A549 (cell line): ENCODE results near the gene GLT6D1. TPM values are rescaled to one million over a fixed set of nuclear protein-coding genes. Genes with fewer than 3 reads are reported as not detected.

Source experiments
- ATAC-seq, 2 experiments: fragments of 200-7000 bp in 1 of 2; fragments of >200 bp in 1 of 2; cut with Nextera tagmentation in 1 of 2; cut with Tn5 transposase in 1 of 2; 3 replicates each; pipeline versions ENCODE4 v1.8.0 to v1.9.1; 2018 to 2020; ENCODE audit warnings: mild to moderate bottlenecking in 1 of 2, moderate library complexity in 1 of 2
- CTCF ChIA-PET: fragments of 300-600 bp; sonication (Branson Sonifier 250); formaldehyde crosslinking; extraction: SDS; loops from one replicate; lab custom pipeline; 2021; ENCODE audit warnings: antibody characterized with exemption, inconsistent platforms; lab: Yijun Ruan, JAX
- POLR2A ChIA-PET: fragments of 350-600 bp; formaldehyde crosslinking; extraction: SDS; loops from one replicate; lab custom pipeline; 2021; ENCODE audit warnings: antibody characterized with exemption, inconsistent platforms; lab: Yijun Ruan, JAX
- DNase-seq, 2 experiments: peaks; one replicate each; pipeline versions ENCODE4 v3.0.0 to v3.0.0-alpha.2; 2011 to 2016; ENCODE audit warnings: low read depth in 1 of 2, low spot score in 1 of 2
- FAIRE-seq: peaks from 2 replicates; lab custom pipeline; 2011; peaks lifted over from hg19 to GRCh38; lab: Jason Lieb, UNC
- H3K27ac ChIP-seq, 2 experiments: fragments of >200 bp; sonication (Bioruptor Twin); formaldehyde crosslinking; 3 replicates each; pipeline ENCODE4 v1.5.1; 2016 to 2017
- H3K4me1 ChIP-seq: fragments of >200 bp; sonication (Bioruptor Twin); formaldehyde crosslinking; 3 replicates; pipeline ENCODE4 v1.6.1; 2016
- H3K4me2 ChIP-seq: fragments of >200 bp; sonication (Bioruptor Twin); formaldehyde crosslinking; 3 replicates; pipeline ENCODE4 v1.6.1; 2016
- H3K4me3 ChIP-seq: fragments of >200 bp; sonication (Bioruptor Twin); formaldehyde crosslinking; 3 replicates; pipeline ENCODE4 v1.5.1; 2016
- H3K9me3 ChIP-seq: fragments of >200 bp; sonication (Bioruptor Twin); formaldehyde crosslinking; 3 replicates; pipeline ENCODE4 v1.6.1; 2016
- CBX8 ChIP-seq: fragments of 200-600 bp; sonication (generic); IDR thresholded peaks from 2 replicates; pipeline ENCODE4 v1.6.1; 2016
- CTCF ChIP-seq: fragments of >200 bp; sonication (Bioruptor Twin); formaldehyde crosslinking; IDR thresholded peaks from 3 replicates; pipeline ENCODE4 v1.5.1; 2016
- E2F6 ChIP-seq: IDR thresholded peaks from 2 replicates; pipeline ENCODE4 v1.6.1; 2012; ENCODE audit warnings: low read depth, borderline replicate concordance
- EP300 ChIP-seq, 2 experiments: fragments of >200 bp; sonication (Bioruptor Twin); formaldehyde crosslinking; IDR thresholded peaks; 2 replicates in 1 of 2; 3 replicates in 1 of 2; pipeline ENCODE4 v1.6.1; 2016 to 2017
- FOSL2 ChIP-seq, 2 experiments: fragments of 450-650 bp in 1 of 2; fragments of >200 bp in 1 of 2; sonication (Bioruptor Twin) in 1 of 2; formaldehyde crosslinking; IDR thresholded peaks; 2 replicates each; pipeline versions ENCODE4 v1.5.0 to v1.6.1; 2016 to 2020; ENCODE audit warnings: mild to moderate bottlenecking in 1 of 2, moderate library complexity in 1 of 2
- FOXS1 ChIP-seq: fragments of 250-450 bp; sonication (Bioruptor Pico); IDR thresholded peaks from 2 replicates; pipeline ENCODE4 v1.5.0; 2020; ENCODE audit warnings: mild to moderate bottlenecking, moderate library complexity
- GATA3 ChIP-seq: IDR thresholded peaks from 2 replicates; pipeline ENCODE4 v1.6.1; 2012; ENCODE audit warnings: borderline replicate concordance
- HOXB13 ChIP-seq: fragments of 250-450 bp; sonication (Bioruptor Pico); IDR thresholded peaks from 2 replicates; pipeline ENCODE4 v1.5.0; 2020; ENCODE audit warnings: low read depth, mild to moderate bottlenecking, moderate library complexity
- KDM5A ChIP-seq: fragments of 200-600 bp; sonication (generic); IDR thresholded peaks from 2 replicates; pipeline ENCODE4 v1.6.1; 2016; ENCODE audit warnings: antibody characterized with exemption, mild to moderate bottlenecking
- MAFK ChIP-seq: fragments of 450-650 bp; IDR thresholded peaks from 2 replicates; pipeline ENCODE4 v1.6.1; 2014; ENCODE audit not compliant: partially characterized antibody
- MAX ChIP-seq: IDR thresholded peaks from 2 replicates; pipeline ENCODE4 v1.6.1; 2012
- MAZ ChIP-seq: fragments of 150-350 bp; IDR thresholded peaks from 2 replicates; pipeline ENCODE4 v1.6.1; 2014; ENCODE audit warnings: antibody characterized with exemption, low read depth, low read length, borderline replicate concordance
- MYC ChIP-seq: IDR thresholded peaks from 2 replicates; pipeline ENCODE4 v1.6.1; 2012; ENCODE audit warnings: mild to moderate bottlenecking, inconsistent platforms, low read length, improper control_type of control experiment, borderline replicate concordance
- NFE2L2 ChIP-seq: fragments of 150-350 bp; conservative IDR thresholded peaks from 2 replicates; pipeline ENCODE4 v1.6.1; 2014; ENCODE audit warnings: low read length
- PBX3 ChIP-seq: IDR thresholded peaks from 2 replicates; pipeline ENCODE4 v1.6.1; 2012
- PHF8 ChIP-seq: fragments of 200-600 bp; sonication (generic); IDR thresholded peaks from 2 replicates; pipeline ENCODE4 v1.6.1; 2016; ENCODE audit warnings: low read depth, mild to moderate bottlenecking, antibody characterized with exemption, moderate library complexity, borderline replicate concordance
- POLR2AphosphoS2 ChIP-seq: conservative IDR thresholded peaks from 2 replicates; pipeline ENCODE4 v1.6.1; 2012; ENCODE audit warnings: low read length, improper control_type of control experiment, inconsistent platforms
- RARB ChIP-seq: fragments of 250-450 bp; sonication (Bioruptor Pico); IDR thresholded peaks from 2 replicates; pipeline ENCODE4 v1.8.0; 2021; ENCODE audit warnings: mild to moderate bottlenecking, moderate library complexity
- RCOR1 ChIP-seq: fragments of 150-350 bp; IDR thresholded peaks from 2 replicates; pipeline ENCODE4 v1.6.1; 2014; ENCODE audit warnings: antibody characterized with exemption, low read length, low read depth
- SREBF2 ChIP-seq: fragments of 450-650 bp; IDR thresholded peaks from 2 replicates; pipeline ENCODE4 v1.6.1; 2014; ENCODE audit warnings: mild to moderate bottlenecking, moderate library complexity
- ZC3H11A ChIP-seq: fragments of 450-650 bp; IDR thresholded peaks from 2 replicates; pipeline ENCODE4 v1.6.1; 2014; ENCODE audit warnings: antibody characterized with exemption, mild to moderate bottlenecking
- WGBS: methylation state at CpG from one replicate; pipeline ENCODE4 v1.1.6; 2017; ENCODE audit errors: missing lambda C conversion rate; 5-methylcytosine and 5-hydroxymethylcytosine counted together
- polyA plus RNA-seq, 4 experiments: library from polyadenylated mRNA; depleted of rRNA in 3 of 4; stranded (reverse); fragments of >200 nt; fragmentation: RNase III in 1 of 4; extraction: RNeasy Plus Mini Kit Qiagen cat#74134 plus additional on column Dnase treatment in 1 of 4; gene quantifications; 2 replicates in 3 of 4; 3 replicates in 1 of 4; pipeline ENCODE4 v1.2.3, GENCODE V29; 2011 to 2017

Gene GLT6D1
- polyA plus RNA-seq, 2 of the 4 experiments (the other 2 are of a cell fraction): not detected

- DNase-seq: no peak
- ChIA-PET POLR2A (no interaction called here), CTCF (interaction anchor here (1.4 to 2.8 kb wide), 2 partner anchors 12 to 30 kb away, joined by 3 to 21 read pairs; no protein-coding TSS in a partner anchor)
- H3K4me2 ChIP-seq: no peak overlapping the region
- H3K27ac ChIP-seq: no peak overlapping the region
- no peak for FAIRE-seq
- TF ChIP-seq ZC3H11A: no peak
- TF ChIP-seq E2F6: no peak
- TF ChIP-seq RCOR1: no peak
- TF ChIP-seq EP300 (IDR thresholded peaks at IDR 0.05): no peak
- TF ChIP-seq NFE2L2: no peak
- ATAC-seq: no peak
- no peak overlapping the region for H3K4me3 ChIP-seq
- no peaks in the 10 kb centered on the region for H3K4me1 ChIP-seq
- H3K9me3 ChIP-seq: no peaks in the 10 kb centered on the region
- WGBS: 55% methylated on average over 25 of the region's 25 CpGs
Observed at GRCh38 chr9:135590486-135591079, 48.8 kb downstream of the GLT6D1 start.

- no peak for TF ChIP-seq PHF8
- no peak for TF ChIP-seq NFE2L2
- no peak for TF ChIP-seq MYC
- no peak for TF ChIP-seq PBX3
- TF ChIP-seq, all 56 proteins: peak for 0
- H3K4me3 ChIP-seq: no peak overlapping the region
- WGBS: 42% methylated on average over 13 of the region's 15 CpGs
- ChIA-PET CTCF (interaction anchor here (0.7 to 1.4 kb wide), 2 partner anchors 13 to 30 kb away, joined by 3 read pairs; no protein-coding TSS in a partner anchor), POLR2A (no interaction called here)
- no peak overlapping the region for H3K27ac ChIP-seq
- H3K4me2 ChIP-seq: no peak overlapping the region
- DNase-seq (no peak), ATAC-seq (no peak), FAIRE-seq (no peak)
- no peaks in the 10 kb centered on the region for H3K4me1 ChIP-seq
- no peaks in the 10 kb centered on the region for H3K9me3 ChIP-seq
Observed at GRCh38 chr9:135589596-135590485, 49.5 kb downstream of the GLT6D1 start.

GRCh38 chr9:135588886-135589595, 50.3 kb downstream of the GLT6D1 start:
- DNase-seq: no peak
- Histone ChIP-seq H3K9me3 (no peaks in the 10 kb centered on the region), H3K27ac (no peak overlapping the region), H3K4me2 (no peak overlapping the region), H3K4me1 (no peaks in the 10 kb centered on the region), H3K4me3 (no peak overlapping the region)
- ChIA-PET POLR2A (no interaction called here), CTCF (interaction anchor here (0.7 to 1.0 kb wide), 3 partner anchors 13 to 15 kb away, joined by 3 to 4 read pairs (median 3); no protein-coding TSS in a partner anchor)
- 57% methylated on average over 6 of the region's 20 CpGs for WGBS
- ATAC-seq: no peak; a peak in 2 of 6 replicates
- FAIRE-seq: no peak
- TF ChIP-seq FOSL2 (IDR thresholded peaks at IDR 0.05) (no peak), FOSL2 (CRISPR knock-in tag; IDR thresholded peaks at IDR 0.05) (no peak), KDM5A (no peak), MAZ (no peak), GATA3 (no peak), HOXB13 (CRISPR knock-in tag) (no peak), MAX (no peak), RARB (CRISPR knock-in tag) (no peak), PBX3 (no peak), MAFK (no peak), SREBF2 (no peak), FOXS1 (CRISPR knock-in tag) (no peak), CTCF (no peak), POLR2AphosphoS2 (no peak), CBX8 (no peak)
